NOMO-1 treated with DMSO at 0.1 percent for 48 hours (cell line): ENCODE results near the gene CSTPP1.

Experiments
- DNase-seq: peaks from one replicate; lab custom pipeline; 2025; ENCODE audit not compliant: unreplicated experiment; lab: John Stamatoyannopoulos, UW

Gene CSTPP1

DNA sequence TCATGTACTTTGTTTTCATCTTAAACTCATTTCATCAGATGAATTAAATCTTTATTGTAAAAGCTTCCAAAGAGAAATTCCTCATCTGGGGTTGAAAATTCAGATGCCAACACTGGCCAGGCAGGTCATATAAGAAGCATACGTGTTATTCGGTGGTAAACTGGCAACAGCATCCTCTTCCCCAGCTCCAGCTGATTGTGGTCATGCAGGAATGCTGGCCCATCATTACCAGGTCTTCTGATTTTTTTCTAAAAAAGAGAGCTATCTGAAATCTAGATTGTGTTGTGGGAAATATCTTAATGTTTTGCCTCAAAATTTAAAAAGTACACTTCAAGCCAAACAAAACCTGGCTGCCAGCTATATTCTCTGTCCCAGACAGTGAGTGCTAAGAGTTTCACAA, 186.5 kb downstream of the CSTPP1 start:
- no peak for DNase-seq

DNA sequence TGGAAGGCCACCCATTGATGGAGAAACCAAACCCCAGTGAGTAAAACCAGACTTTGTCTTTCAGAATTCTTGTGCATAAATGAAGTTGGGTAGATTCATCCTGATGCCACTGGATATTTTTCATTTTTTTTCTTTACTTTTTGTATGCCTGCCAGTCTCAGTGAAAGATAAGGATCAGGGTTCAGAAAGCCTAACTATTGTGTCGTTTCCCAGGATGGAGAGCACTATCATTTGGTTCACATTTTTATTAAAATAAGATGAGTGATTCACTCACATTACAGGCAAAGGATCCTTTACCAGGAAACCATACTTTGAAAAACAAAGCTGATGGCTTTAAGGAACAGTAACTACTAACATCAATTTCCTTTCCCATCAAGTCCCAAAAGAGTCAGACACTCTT, 188.1 kb downstream of the CSTPP1 start:
- no peak for DNase-seq

DNA sequence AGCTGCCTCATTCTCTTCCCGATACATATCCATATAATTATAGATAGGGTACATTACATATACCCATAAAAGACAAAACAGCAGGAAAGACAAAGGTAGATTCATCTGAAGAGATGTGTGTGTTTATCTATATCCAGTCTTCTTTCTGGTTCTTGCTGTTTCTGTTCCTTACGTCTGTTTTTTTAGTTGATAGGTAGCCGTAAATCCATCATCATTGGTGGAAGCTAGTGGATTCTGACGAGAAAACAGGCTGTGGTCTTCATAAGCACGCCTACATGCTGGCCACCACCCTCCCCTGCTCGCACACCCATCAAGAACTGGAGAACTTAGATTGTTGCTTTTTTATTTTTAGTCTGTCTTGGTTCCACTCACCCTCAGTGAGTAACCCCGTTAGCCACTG, 188.5 kb downstream of the CSTPP1 start:
- DNase-seq, result no peak

DNA sequence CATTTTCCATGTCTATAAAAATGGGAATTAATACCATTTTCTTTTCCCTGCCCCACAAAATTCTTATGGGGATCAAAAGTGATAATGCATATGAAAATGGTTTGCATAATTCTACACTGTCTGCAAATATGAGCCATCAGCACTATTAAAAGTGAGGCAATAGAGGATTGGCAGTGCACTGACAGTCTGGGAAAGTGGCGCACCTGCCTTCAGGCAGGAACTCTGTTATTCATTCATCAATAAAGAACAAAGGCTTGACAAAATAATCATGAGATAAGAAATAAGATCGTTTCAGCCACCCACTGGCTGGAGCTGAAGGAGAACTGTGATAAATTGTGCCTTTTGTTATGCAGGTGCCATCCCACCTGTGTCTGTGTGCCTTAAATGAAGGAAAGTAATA, 190.7 kb downstream of the CSTPP1 start:
- no peak for DNase-seq

DNA sequence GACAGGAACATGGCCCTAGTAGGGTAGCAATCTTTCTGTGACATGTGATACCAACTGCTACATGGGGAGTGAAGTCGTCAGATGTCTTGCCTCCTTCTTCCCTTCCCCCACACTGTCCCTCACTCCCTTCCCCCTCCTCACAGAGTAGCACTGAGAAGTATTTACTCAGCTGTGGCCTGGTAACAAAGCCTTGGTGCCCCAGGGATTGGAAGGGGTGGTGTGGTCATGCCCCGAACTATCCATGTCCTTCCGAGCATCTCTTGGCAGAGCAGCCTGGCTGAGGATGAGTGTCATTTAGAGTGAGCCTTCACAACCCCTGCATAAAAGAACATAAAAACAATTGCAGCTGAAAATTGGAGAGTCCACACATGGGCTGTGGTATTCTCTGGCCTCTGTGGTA, 194.0 kb downstream of the CSTPP1 start:
- DNase-seq, result no peak

DNA sequence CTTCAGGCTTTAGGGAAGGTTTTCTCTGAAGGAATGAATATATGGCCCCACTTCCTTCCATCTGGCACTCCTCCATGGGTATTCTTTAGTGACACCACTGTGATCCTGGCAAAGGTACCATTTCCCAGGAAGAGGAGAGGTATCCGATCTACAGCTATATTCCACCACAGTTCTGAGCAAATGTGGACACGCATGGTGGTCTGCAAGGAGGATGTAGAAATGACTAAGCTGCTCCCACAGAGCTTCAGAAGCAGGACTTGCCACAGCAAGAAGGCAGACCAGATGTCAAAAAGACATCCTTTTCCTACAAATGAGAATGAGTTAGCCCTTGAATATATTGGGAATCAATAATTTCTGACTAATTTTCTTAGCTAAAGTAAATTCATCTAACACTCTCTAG, 194.6 kb downstream of the CSTPP1 start:
- DNase-seq, result no peak

DNA sequence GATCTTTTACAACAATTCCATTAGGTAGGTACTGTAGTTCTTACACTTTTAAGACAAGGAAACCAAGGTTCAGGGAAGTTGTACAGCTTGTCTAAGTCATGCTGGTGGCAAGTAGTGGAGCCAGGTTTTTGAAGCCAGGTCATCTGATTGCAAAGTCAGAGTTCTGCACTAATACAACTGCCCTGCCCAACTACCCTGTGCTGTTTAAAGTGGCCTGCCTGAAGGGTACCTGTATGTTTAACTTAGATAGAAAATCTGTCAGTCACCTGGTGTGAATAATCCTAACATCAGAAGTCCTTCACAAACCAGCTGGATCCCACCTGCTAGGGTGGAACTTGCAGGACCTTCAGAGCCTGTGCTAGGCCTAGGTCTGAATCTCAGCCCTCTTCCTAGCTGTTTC, 195.9 kb downstream of the CSTPP1 start:
- DNase-seq, result no peak

DNA sequence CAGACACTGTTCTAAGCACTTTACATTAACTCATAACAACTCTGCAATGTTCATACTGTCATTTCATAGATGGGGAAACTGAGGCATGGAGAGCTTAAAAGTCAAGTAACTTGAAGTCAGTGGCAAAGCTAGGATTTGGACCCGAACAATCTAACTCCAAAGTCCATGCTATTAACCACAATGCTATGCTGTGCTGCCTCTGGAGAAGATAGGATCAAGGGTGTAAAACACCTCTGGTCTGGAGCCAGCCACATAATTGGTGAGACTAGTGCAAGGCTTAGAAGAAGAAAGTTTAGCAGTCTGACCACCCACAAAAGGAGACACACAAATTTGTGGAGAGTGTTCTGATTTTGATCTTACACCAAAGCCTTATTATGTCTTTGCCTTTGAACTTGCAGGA, 196.4 kb downstream of the CSTPP1 start:
- DNase-seq, result no peak

DNA sequence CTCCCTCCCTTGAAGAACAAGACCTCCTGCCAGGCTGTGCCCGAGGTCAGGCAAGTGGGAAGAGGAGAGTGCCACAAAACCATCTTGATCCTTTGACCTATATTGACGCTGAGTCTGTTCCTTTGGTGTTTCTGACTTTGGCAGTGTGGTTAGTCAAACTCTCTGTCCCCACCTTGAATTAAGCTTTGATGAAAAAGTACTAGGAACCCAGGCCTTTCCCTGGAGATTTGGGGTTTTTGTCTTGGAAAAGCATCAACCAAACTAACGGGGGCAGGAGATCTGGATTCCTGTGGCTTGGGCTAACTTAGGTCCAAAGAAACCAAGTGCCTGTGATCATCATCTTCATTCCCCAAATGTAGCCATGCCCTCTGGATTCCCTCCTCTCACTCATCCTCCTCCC, 199.8 kb downstream of the CSTPP1 start:
- DNase-seq, result no peak

DNA sequence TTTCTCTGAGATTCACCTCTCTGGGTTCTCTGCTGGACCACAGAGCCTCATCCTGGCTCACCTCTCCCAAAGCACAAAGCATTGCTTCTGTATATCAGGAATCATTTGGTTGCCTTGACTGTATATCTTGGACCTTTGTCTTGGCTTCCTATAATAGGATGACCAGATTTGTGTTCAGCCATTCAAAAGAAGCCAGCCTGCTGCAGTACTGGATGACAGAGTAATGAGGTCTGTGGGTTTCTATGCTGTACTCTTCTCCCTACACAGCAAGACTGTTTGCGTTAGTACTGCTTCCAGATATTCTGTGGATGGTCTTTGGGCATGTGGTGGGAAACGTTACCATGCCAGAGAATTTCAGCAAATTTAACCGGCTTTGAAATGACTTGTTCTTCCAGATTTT, 200.4 kb downstream of the CSTPP1 start:
- DNase-seq, result no peak

DNA sequence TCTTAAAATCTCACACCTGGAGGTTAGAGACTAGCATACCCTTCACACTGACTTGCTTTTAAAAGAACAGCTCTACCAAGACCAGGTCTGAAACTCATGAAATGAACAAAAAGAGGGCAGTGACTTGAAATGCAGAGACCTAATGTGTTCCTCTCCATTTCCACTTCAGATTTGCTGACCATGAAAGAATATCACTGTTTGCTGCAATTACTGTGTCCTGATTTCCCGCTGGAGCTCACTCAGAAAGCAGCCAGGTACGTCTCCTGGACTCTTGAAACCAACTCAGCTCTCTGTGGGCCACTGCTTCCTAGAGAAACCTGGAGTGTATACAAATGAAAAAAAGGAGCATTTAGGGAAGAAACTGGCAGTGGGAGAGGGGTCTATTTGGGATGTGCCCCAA, 200.9 kb downstream of the CSTPP1 start:
- no peak for DNase-seq

DNA sequence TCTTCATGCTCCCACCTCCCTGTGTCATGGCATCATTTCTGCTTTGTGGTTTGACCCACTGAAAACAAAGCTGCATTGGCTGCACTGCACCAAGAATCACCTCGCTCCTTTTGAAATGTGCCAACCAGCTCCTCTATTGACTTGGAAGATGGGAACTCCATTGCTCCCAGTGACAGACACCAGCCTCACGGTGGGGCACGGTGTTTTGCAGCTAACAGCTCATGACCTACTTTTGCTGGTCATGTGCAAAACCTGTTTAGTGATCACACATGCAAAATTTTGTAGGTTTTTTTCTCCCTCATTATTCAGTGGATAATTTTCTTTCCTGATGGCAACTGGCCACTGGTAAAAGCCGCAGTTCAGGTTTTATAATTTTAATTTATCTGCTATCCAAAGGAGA, 203.3 kb downstream of the CSTPP1 start:
- DNase-seq, result no peak

DNA sequence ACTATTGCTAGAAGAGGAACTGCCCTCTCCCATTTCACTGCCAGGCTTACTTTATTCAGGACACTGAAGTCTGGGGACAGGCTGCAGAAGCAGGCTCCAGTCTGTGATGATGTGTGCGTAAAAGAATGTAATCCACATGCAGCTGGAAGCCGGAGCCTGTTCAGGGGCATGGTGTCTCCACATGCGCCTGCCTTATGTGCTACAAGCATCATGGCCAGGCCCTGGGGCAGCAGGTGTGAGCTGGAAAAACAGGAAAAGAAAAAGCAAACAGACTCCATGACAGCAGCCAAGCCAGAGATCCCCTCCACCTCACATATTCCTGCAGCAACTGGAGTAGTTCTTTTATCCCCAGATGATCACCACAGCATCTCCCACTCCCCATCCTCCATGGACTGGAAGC, 206.8 kb downstream of the CSTPP1 start:
- DNase-seq, result no peak

DNA sequence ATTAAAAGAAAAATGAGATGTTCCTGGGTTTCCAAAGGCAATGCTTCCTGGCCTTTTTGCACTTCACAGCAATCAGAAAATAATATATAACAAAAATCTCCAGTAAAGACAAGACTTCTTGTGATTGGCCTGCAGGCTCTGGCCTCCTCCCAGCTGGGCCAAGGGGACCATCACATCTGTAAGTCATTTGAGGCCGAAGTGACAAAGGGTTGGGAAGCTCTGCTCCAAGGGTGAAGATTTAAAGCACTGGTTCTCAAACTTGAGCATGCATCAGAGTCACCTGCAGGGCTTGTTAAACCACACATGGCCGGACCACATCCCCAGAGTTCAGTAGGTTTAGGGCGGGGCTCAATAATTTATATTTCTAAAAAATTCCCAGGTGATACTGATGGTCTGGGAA, 208.0 kb downstream of the CSTPP1 start:
- no peak for DNase-seq

DNA sequence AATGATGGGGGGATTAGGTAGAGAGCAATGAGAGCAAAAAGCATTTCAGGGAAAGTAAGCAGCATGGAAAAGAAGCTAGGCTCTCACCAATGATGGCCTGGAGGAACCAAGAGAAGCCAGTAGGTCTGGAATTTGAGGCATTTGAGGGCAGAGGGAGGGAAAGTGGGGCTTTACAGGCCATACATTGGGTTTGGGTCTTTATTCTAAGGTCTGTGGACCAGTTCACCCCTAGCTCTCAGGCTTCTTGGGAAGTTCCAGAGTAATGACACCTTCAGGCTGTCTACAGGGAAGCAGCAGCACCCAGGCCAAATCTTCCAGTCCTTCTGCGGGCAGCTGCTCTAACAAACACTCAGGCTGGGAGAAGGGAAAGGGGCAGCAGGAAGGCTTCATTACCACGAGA, 210.7 kb downstream of the CSTPP1 start:
- DNase-seq, result no peak

DNA sequence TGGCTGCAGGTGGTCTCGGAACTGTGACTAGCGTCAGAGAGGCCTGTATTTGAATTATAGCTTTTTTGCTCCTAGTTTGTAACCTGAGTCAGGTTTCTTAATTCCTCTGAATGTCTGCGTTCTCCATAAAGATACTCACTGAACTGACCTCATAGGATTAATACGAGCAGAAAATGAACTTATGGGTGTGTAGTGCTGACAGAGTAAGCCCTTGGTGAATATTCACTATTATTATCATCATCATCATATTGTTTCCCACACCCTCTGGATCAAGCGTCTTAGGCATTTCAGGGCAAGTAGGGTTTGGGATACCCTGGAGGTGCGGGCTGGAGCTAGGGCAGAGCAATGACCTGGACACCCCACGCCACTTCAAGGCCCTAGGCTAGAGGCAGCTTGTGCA, 211.1 kb downstream of the CSTPP1 start:
- no peak for DNase-seq

DNA sequence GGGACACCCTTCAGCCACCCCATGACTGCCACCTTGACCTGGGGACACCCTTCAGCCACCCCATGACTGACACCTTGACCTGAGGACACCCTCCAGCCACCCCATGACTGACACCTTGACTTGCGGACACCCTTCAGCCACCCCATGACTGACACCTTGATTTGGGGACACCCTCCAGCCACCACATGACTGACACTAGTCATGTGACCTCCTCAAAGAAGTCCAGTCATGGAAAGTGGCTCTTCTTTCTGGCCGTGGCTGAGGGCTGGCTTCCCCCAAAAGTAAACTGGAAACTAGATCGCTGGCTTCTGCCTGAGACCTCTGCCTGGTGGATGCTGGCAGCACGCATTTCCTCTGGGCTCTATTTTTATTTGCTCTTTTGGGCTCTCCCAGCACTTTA, 211.7 kb downstream of the CSTPP1 start:
- no peak for DNase-seq

DNA sequence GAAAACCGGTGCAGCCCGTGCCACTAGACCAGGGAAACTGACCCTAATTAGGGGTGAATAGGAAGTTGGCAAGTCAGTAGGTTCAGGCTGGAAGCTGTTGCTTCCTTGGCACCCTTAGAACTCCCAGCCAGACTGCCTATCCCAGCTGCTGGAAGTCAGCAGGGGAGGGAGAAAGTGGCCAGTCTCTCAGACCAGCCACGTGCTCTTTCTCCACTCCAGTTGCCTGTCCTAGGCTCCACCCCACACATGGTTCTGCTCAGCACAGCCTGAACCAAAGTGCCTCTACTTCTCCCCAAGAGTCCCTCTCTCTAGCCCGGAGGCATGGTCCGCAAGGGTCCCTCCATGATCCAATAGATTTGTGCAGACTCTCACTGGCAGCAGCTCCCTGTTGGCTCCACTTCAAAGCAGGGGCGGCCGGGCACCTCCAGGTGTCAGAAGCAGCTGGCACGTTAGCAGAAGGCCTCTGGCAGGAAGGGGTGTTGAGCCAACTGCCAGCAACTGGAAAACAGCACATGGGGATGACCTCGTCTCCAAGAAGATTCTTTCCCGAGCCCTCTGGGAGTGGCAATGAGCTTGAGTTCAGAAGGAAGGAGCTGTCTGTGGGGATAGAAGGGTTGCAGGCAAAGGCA, 212.5 kb downstream of the CSTPP1 start:
- DNase-seq, result no peak

DNA sequence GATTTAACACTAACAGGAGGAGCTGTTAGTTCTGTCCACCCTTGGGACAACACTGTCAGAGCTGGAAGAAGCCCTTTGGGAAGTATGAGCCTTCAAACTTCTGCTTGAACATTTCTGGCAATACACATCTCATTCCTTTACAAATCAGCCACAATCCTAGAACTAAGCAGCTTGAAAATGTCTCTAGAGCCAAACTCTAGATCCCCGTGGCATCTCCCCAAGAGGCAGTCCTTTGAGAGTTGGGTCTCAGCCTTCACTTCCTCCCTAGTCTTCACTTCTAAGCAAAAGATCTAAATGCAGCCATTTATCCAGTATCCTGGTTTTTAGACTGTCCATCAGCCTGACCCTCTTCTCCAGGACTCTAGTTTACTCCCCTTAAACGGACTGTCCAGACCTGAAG, 213.2 kb downstream of the CSTPP1 start:
- DNase-seq, result no peak

DNA sequence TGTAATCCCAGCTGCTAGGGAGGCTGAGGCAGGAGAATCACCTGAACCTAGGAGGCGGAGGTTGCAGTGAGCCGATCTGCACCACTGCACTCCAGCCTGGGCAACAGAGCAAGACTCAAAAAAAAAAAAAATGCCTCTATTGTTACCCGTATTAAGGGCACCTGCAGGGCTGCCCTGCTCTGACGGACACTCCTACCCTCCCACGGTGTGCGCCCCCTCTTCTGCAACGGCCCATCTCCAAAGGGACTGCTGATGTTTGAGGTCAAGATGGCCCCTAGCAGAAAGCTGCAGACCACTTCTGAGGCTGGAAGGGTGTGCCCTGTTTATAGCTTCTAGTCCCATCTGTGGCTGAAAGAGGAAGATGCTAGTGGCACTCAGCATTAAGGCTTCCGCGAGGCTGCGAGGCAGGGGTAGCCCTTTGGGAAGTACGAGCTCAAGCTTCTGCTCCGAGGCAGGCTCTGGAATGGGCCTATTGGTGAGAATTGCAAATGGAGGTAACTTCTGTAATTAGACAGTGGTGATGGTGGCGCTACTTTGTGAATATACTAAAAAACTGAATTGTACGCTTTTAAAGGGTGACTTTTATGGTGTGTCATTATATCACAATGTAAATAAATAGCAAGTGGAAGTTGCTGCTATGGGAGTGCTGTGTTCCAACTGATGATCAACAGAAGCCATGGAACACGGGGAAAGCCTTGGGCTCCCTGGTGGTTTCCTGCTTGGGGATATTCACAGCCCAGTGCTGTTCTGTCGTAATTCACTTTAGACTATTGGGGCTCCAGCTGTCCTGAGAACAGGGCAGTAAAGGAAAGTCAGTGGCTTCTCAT, 215.8 kb downstream of the CSTPP1 start:
- peak; percentile 5 for DNase-seq

DNA sequence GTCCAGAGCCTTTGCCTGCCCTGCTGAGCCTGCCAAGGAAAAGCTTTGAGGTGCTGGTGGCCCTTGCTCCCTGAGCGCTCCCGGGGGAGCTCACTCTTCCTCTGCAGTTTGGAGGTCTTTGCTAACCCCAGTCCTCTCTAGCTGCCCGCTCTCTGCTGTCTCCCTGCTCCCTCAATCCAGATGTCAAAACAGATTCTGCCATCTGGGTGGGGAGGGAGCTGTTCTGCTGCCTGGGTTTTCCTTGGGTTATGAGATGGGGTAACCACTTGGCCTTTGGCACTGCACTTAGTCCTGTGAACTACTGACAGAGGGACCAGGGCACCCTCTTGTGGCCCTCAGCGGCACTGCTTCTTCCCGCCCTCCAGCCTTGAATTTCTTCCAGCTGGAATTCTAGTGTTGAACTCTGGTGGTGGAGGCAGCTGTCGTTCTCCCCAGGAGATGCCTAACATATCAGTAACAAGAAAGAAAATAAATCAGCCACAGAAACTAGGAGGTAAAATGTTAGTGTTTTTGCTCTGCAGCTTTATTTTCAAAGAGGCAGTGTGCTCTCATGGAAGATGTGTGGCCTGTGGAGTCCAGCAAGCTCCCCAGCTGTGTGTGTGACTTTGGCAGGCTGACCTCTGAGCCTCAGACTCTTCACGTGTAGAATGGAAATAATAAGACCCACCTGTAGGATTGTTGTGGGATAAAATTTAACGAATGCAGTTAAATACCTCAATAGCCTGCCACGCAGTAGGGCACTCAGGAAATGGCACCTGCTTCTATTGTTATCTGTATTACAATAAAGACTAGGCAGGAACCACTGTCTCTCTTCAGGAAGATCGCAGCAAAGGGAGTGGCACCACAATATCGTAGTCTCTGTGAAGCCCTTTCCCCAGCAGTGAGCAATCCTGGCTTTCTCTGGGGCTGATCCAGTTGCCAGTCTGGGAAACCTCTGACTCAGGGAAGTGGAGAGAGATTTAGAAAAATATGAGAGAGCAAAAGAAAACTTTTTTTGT, 216.7 kb downstream of the CSTPP1 start:
- DNase-seq, result peak; percentile 38
